HPDE6-E6E7 (cell line): Measurements from ENCODE around the gene HSPA1L.
"Not testable (repeated sequence)": the region's sequence is repeated elsewhere in the genome, so short reads cannot be mapped to it uniquely, and the experiment has no call there.

Experiments
- DNase-seq: peaks from one replicate; pipeline ENCODE4 v3.0.0; 2011; ENCODE audit warnings: missing footprints; ENCODE audit errors: extremely low spot score

Gene HSPA1L

DNA sequence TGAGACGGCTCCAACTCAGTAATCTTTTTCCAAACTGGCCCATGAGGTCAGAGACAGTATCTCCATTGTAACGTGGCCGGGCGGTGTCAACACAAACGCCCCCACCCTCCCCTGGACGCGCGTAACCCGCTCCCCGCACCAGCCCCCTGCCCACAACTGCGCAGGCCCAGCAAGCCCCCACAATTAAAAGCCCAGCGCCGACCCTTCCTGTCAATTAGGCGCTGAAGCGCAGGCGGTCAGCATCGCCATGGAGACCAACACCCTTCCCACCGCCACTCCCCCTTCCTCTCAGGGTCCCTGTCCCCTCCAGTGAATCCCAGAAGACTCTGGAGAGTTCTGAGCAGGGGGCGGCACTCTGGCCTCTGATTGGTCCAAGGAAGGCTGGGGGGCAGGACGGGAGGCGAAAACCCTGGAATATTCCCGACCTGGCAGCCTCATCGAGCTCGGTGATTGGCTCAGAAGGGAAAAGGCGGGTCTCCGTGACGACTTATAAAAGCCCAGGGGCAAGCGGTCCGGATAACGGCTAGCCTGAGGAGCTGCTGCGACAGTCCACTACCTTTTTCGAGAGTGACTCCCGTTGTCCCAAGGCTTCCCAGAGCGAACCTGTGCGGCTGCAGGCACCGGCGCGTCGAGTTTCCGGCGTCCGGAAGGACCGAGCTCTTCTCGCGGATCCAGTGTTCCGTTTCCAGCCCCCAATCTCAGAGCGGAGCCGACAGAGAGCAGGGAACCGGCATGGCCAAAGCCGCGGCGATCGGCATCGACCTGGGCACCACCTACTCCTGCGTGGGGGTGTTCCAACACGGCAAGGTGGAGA is at the start of gene HSPA1L, which contains the start of gene HSPA1A:
Gene HSPA1L (minus strand): TSS at position 259 of the 814 bp plus-strand sequence. CDS start 3,311 bp downstream, outside the sequence.
Gene HSPA1A (plus strand): TSS at position 519 of the 814 bp plus-strand sequence. CDS start 214 bp downstream, at position 733.
- DNase-seq = no peak

DNA sequence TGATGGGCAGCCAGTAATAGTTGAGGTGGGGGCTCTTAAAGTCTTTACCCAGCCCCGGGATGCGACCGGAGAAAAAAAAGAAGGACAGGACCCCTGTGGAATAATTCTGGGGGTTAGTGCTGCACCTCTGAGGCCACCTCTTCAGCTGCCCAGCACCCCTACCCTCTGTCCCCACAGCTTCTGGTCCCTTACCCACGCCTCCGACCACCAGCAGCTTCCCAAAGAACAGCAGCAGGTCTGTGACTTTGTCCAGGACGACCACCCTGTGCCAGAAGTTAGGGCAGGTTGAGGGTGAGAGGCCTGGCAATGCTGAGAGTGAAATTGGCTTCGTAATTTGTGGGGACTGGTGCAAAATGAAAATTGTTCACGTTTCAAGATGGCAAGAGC is 49.7 kb upstream of the HSPA1L start:
- no peak for DNase-seq

DNA sequence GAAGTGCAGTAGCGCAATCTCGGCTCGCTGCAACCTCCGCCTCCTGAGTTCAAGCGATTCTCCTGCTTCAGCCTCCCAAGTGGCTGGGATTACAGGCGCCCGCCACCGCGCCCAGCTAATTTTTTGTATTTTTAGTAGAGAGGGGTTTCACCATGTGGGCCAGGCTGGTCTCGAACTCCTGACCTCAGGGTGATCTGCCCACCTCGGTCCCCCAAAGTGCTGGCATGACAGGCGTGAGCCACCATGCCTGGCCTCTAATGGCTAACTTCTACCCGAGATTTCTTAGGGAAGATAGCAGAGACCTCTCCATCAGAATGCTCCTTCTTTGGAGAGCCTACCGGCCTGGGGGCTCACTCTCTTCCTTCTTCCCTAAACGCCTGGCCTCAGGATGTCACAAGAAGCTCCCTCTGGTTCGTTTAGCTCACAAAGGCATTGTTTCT is 49.1 kb upstream of the HSPA1L start:
- DNase-seq = not testable (repeated sequence)

DNA sequence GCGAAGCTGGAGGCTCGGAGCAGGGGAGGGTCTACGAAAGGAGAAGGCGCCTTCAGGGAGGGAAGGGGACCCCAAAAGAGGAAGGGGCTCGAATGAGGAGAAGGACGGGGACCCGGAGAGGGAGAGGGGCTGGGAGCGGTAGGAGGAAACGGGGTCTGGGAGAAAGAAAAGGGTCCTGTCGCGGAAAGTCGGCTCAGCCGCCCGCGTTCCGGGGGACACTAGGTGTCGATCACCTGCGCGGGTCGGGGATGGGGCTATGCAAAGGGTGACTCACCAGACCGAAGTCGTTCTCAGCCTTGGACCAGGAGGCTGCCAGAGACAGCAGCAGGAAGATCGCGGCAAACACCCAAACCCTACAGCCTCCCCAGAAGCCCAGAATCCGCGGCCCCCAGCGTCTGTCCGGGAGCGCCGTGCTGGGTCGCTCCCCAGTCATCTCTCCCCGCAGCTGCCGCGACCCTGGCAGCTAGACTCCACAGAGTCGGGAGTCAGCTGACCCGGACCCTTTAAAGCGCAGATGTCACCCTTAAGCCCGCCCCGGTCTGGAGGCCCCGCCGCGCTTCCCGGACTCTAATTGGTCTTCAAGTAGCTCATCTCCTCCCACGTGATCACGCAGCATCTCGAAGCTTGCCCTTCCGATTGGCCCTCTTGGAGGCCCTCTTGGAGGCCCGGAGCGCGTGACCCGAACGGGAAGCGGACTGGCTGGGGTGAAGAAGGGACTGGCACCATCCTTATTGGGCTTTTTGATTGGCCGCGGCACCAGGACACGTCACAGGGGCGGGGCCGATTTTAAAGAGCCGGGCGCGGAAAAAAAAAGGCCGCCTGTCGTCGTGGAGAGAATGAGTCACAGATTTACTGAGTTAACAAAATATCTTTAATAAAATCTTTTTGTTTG is 47.5 kb upstream of the HSPA1L start, which contains the start of gene NEU1:
Gene NEU1 (minus strand): TSS at position 478 of the 892 bp plus-strand sequence. CDS start 45 bp downstream, at position 433.
- peak; percentile 100 for DNase-seq

DNA sequence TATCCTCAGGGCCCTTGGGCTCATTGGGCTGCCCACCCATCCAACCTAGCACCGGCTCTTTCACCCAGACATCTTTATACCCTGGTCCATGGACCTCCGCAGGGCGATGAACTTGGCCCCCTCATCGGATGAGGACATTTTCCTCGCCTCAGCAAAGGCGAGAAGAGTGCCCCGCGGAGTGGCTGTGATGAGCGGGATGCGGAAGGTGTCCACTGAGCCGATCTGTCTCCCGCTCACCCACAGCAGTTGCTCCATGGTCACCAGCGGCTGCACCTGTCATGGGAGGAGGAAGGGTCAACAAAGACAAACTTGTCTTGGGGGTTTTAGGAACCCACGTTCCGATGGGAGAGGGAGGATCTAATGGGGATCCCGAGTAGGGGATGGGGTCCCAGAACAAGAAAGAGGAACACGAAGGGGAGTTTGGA is 46.8 kb upstream of the HSPA1L start:
- DNase-seq = no peak

DNA sequence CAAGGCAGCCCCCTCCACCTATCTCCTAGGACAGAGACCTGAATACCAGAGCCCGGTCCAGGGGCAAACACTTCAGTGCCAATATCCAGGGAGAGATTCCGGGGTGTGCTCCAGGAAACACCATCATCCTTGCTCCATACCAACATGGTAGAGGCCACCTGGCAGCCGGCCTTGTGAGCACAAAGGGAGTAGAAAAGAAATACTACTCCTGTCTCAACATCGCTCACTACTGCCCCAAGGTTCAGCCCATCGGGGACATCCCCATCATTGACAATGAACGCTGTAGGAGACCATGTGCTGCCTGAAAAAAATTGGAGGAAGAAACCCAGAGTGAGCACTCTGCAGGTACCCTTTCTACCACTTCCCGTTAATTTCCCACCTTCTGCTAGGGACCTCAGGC is 46.1 kb upstream of the HSPA1L start:
- no peak for DNase-seq

DNA sequence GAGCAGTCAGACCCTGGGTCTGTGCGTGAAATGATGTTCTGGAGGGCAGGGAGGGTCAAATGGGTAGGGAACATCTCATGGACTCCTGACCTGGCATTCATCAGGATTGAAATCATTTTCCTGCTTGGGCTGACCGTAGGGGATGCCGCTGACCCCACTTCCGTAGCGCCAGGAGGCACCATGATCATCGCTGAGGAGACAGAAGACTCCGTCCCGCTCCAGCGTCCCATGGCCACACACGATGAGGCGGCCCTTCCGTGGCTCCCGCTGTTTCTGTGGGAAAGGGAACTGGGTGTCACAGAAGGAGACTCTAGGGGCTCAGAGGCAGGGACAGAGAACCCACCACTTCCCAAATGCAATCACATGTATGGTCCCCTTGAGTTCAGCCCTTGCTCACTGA is 45.3 kb upstream of the HSPA1L start:
- DNase-seq = no peak

DNA sequence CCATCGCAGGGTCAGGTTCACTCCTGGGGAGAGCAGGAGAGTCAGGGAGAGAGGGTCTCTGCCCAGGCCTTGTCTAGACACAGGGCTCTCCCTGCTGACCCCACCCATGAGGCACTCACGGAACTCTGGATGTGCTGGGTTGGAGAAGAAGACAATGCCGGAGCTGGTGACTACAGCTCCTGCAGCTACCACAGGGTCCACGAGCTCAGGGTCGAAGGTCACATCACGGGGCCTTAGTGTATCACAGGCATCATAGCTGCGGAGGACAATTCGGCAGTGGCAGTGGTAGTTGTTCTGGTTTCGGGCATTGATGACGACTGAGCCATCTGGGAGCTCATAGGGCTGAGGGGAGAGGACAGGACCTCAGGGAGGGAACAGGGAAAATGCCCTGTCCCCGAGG is 44.8 kb upstream of the HSPA1L start:
- no peak for DNase-seq

DNA sequence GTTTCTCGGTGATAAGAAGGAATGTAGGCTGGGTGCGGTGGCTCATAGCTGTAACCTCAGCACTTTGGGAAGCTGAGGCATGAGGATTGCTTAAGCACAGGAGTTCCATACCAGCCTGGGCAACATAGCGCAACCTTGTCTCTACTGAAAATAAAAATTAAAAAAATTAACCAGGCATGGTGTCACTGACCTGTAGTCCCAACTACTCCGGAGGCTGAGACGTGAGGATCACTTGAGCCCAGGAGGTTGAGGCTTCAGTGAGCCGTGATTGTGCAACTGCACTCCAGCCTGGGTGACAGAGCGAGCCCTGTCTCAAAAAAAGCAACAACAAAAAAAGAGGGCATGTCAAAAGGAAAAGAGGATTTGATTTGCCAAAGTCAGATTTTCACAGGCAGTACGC is 43.6 kb upstream of the HSPA1L start:
- no peak for DNase-seq

DNA sequence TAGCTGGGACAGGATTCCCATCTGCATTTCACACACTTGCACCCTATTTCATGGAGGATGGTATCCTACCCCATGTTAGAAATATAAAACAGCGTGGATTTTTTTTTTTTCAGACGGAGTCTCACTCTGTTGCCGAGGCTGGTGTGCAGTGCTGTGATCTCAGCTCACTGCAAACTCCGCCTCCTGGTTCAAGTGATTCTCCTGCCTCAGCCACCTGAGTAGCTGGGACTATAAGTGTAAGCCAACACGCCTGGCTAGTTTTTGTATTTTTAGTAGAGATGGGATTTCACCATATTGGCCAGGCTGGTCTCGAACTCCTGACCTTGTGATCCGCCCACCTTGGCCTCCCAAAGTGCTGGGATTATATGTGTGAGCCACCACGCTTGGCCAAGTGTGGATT is 42.7 kb upstream of the HSPA1L start:
- DNase-seq = not testable (repeated sequence)

DNA sequence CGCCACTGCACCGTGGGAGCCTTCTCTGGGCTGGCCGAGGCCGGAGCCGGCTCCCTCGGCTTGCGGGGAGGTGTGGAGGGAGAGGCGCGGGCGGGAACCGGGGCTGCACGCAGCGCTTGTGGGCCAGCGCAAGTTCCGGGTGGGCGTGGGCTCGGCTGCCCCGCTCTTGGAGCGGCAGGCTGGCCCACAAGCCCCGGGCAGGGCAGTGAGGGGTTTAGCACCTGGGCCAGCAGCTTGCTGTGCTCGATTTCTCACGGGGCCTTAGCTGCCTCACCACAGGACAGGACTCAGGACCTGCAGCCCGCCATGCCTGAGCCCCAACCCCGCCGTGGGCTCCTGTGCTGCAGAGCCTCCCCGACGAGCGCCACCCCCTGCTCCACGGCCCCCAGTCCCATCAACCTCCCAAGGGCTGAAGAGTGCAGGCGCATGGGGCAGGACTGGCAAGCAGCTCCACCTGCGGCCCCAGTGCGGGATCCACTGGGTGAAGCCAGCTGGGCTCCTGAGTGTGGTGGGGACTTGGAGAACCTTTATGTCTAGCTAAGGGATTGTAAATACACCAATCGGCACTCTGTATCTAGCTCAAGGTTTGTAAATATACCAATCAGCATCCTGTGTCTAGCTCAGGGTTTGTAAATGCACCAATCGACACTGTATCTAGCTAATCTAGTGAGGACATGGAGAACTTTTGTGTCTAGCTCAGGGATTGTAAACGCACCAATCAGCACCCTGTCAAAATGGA is 37.1 kb upstream of the HSPA1L start:
- not testable (repeated sequence) for DNase-seq

DNA sequence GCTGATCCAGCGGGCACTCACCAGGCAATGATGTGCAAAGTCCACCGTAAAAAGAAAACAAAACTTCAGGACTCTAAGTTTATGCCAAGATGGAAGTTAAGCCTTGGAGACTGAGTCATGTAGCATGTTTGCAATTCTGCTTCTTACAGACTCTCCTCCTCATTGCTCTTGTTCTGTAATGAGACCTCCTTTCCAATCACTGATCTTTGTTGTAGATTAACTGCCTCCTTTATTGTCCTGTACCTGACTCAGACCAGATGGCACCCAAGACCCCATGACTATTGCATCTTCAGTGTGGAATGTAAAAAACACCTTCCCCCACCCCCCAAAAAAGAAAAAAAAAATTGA is 36.4 kb upstream of the HSPA1L start:
- DNase-seq = no peak

DNA sequence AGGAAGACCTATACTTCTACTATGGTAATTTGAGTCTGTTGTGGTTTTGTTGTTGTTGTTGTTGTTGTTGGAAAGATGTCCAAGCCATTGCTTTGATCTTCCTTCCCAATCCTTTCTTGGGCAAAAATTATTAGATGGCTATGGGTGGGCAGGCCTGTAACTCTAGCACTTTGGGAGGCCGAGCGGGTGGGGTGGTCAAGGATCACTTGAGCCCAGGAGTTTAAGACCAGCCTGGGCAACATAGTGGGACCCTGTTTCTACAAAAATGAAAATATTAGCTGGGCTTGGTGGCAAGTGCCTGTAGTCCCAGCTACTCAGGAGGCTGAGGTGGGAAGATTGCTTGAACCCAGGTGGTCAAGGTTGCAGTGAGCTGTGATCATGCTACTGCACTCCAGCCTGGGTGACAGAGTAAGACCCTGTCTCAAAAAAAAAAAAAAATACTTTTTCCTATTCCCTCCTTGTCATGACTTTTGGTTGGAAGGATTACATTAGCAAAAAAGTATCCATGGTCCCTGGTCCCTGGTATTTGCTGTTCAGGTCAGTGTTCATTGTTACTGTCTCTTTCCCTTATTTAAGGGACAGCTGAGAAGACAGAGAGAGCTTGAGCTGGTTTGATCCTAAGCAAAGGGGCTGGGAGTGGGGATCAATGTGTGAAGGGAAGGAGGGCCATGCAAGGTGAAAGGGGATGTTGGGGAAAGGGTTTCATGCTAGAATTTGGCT is 35.8 kb upstream of the HSPA1L start:
- DNase-seq = no peak

DNA sequence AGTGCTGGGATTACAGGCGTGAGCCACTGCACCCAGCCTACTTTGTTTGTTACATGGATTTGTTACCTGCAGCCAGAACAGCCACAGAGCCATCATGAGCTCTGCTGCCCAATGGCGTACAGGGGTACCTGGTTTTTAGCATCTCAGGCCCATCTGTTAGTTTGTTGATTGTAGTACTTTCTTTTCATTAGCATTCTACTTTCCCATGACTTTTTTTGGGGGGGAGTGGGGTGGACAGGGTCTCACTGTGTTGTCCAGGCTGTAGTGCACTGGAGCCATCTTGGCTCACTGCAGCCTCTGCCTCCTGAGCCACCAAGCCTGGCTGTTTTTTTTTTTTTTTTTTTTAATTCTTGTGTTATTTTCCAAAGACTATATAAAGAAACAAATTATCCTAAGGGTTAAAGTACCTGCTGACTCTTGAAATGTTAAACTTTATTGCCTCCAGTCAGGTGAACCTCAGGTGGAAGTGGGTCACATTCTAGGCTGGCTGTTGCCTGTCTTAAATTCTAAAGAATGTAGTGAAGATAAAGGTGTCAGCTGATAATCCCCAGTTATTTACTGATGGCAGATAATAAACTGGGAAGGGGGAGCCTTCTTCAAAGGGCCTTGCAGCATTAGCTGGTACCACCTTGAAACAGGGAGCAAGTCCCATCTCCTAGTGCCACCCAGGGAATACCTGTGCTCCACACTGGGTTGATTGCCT is 32.3 kb upstream of the HSPA1L start:
- DNase-seq = no peak

DNA sequence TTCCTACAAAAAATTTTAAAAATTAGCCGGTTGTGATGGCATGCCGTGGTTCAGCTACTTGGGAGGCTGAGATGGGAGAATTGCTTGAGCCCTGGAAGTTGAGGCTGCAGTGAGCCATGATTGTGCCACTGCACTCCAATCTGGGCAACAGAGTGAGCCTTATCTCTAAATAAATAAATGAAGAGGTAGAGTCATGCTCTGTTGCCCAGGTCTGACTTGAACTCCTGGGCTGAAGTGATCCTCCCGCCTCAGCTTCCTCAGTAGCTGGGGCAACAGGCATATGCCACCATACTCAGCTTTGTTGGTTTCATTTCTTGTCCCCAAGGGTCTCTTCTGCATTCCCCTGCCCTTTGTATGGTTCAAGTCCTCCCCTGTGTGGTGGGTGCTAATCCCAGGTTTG is 29.4 kb upstream of the HSPA1L start:
- no peak for DNase-seq

DNA sequence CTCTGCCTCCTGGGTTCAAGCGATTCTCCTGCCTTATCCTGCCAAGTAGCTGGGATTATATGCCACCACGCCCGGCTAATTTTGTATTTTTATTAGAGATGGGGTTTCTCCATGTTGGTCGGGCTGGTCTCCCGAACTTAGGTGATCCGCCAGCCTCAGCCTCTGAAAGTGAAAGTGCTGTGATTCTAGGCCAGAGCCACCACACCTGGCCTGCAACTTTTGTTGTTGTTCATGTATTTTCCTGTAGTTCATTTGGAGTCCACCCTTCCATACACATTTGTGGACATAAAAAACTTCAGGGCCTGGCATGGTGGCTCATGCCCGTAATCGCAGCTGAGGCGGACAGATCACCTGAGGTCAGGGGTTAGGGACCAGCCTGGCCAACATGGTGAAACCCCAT is 27.0 kb upstream of the HSPA1L start:
- DNase-seq = no peak

DNA sequence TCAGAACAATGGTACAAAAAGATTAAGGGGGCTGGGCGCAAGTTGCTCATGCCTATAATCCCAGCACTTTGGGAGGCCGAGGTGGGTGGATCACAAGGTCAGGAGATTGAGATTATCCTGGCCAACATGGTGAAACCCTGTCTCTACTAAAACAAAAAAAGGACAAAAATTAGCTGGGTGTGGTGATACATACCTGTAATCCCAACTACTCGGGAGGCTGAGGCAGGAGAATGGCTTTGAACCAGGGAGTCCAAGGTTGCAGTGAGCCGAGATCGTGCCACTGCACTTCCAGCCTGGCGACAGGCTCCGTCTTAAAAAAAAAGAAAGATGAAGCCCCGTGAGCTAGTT is 24.7 kb upstream of the HSPA1L start:
- DNase-seq = not testable (repeated sequence)

DNA sequence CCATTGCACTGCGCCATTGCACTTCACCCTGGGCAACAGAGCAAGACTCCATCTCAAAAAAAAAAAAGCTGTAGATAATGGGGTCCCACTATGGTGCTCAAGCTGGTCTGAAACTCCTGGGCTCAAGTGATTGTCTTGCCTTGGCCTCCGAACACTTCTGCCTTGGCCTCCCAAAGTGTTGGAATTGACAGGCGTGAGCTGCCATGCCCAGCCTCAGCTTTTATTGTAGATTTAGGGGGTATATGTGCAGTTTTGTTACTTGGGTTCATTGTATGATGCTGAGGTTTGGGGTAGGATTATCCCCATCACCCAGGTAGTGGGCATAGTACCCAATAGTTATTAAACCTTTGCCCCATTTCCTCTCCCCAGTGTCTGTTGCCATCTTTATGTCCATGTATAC is 23.9 kb upstream of the HSPA1L start:
- DNase-seq = no peak

DNA sequence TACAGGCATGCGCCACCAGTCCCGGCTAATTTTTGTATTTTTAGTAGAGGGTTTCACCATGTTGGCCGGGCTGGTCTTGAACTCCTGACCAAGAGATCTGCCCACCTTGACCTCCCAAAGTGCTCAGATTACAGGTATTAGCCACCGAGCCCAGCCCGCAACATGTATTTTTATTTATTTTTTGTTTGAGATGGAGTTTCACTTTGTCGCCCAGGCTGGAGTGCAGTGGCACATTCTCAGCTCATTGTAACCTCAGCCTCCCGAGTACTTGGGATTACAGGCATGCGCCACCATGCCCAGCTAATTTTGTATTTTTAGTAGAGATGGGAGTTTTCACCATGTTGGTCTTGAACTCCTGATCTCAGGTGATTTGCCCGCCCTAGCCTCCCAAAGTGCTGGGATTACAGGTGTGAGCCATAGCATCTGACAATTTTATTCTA is 23.1 kb upstream of the HSPA1L start:
- DNase-seq = not testable (repeated sequence)

DNA sequence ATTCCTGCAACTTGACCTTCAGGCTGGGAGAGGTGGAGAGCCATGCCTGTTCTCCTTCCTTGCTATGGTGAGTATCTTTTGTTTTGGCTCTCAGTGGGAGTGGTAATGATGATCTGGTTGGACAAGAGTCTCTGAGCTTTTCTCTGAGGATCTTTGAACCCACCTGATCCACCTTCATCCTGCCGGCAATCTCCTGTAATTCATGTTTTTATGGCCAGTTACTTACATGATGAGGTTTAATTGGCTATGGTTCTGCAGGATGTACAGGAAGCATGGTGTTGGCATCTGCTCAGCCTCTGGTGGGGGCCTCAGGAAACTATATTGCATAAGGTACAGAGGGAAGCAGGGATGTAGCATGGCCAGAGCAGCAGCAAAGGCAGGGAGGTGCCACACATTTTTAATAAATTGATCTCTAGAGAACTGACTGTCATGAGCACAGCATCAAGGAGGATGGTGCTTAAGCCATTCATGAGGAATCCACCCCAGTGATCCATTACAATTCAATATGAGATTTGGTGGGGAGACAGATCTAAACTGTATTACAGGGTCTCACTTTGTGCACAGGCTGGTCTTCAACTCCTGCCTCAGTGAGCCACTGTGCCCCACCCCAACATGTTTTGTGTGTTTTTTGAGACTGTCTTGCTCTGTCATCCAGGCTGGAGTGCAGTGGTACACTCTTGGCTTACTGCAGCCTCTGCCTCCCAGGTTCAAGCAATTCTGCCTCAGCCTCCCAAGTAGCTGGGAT is 22.5 kb upstream of the HSPA1L start:
- DNase-seq = no peak
